CD8-positive, alpha-beta memory T cell (primary cell): ENCODE results near the gene ANGPTL1. TPM values are rescaled to one million over a fixed set of nuclear protein-coding genes. Genes with fewer than 3 reads are reported as not detected.

Source experiments
- CTCF ChIA-PET: fragments of 350-600 bp; sonication (Branson Sonifier 250); formaldehyde crosslinking; loops from one replicate; lab custom pipeline; 2021; ENCODE audit warnings: antibody characterized with exemption; lab: Charles Lee
- POLR2A ChIA-PET: fragments of 350-600 bp; sonication (Branson Sonifier 250); formaldehyde crosslinking; loops from one replicate; lab custom pipeline; 2021; ENCODE audit warnings: antibody characterized with exemption; lab: Charles Lee
- DNase-seq, 5 donors: peaks; one replicate each; pipeline versions ENCODE4 v3.0.0 to v3.0.0-alpha.2; 2020 to 2022; ENCODE audit warnings: mixed read lengths in 1 of 5
- H3K27ac ChIP-seq: one replicate; pipeline ENCODE4 v1.7.0; 2013; ENCODE audit warnings: low read depth, mild to moderate bottlenecking, low read length, moderate library complexity
- H3K27me3 ChIP-seq: 2 replicates; pipeline ENCODE4 v1.7.0; 2013; ENCODE audit warnings: low read length, mild to moderate bottlenecking; ENCODE audit not compliant: insufficient read depth, poor library complexity, severe bottlenecking
- H3K36me3 ChIP-seq: 2 replicates; pipeline ENCODE4 v1.7.0; 2013; ENCODE audit warnings: mild to moderate bottlenecking, low read length, moderate library complexity; ENCODE audit not compliant: insufficient read depth
- H3K4me1 ChIP-seq: 2 replicates; pipeline ENCODE4 v1.7.0; 2013; ENCODE audit warnings: mild to moderate bottlenecking, low read length, moderate library complexity; ENCODE audit not compliant: insufficient read depth
- H3K4me3 ChIP-seq: 2 replicates; pipeline ENCODE4 v1.7.0; 2013; ENCODE audit warnings: mild to moderate bottlenecking, low read length
- H3K9me3 ChIP-seq: 2 replicates; pipeline ENCODE4 v1.7.0; 2013; ENCODE audit warnings: mild to moderate bottlenecking, low read length
- H3K27ac Mint-ChIP-seq, 8 donors: one replicate each; pipeline ENCODE4 v1.8.0; 2020 to 2021; ENCODE audit warnings: mixed read lengths in 8 of 8, mild to moderate bottlenecking in 6 of 8, inconsistent platforms in 3 of 8, moderate library complexity in 3 of 8
- H3K27me3 Mint-ChIP-seq, 2 donors: one replicate each; pipeline ENCODE4 v1.8.0; 2020 to 2021; ENCODE audit warnings: mixed read lengths in 2 of 2, mild to moderate bottlenecking in 1 of 2, moderate library complexity in 1 of 2
- H3K36me3 Mint-ChIP-seq, 3 donors: one replicate each; pipeline ENCODE4 v1.8.0; 2020 to 2021; ENCODE audit warnings: mixed read lengths in 3 of 3, inconsistent platforms in 1 of 3, mild to moderate bottlenecking in 1 of 3
- H3K4me1 Mint-ChIP-seq, 3 donors: one replicate each; pipeline ENCODE4 v1.8.0; 2020 to 2021; ENCODE audit warnings: mixed read lengths in 3 of 3, inconsistent platforms in 1 of 3, mild to moderate bottlenecking in 1 of 3
- H3K4me3 Mint-ChIP-seq, 7 donors: one replicate each; pipeline ENCODE4 v1.8.0; 2020 to 2021; ENCODE audit warnings: mixed read lengths in 7 of 7, mild to moderate bottlenecking in 6 of 7, moderate library complexity in 4 of 7, inconsistent platforms in 2 of 7
- H3K9me3 Mint-ChIP-seq, 5 donors: one replicate each; pipeline ENCODE4 v1.8.0; 2020 to 2022; ENCODE audit warnings: mixed read lengths in 5 of 5, mild to moderate bottlenecking in 3 of 5, moderate library complexity in 2 of 5, inconsistent platforms in 1 of 5
- polyA plus RNA-seq: library from polyadenylated mRNA; unstranded; fragments of 300-500 nt; fragmentation: Illumina TruSeq; gene quantifications from one replicate; pipeline ENCODE4 v1.2.3, GENCODE V29; 2021
- total RNA-seq, 2 experiments: library from RNA; stranded (reverse); gene quantifications; one replicate each; pipeline ENCODE4 v1.2.3, GENCODE V29; 2021

Gene ANGPTL1
- total and polyA plus RNA-seq, 3 experiments from 2014 or later, result not detected

GRCh38 chr1:178821134-178821866 is 49.6 kb downstream of the ANGPTL1 start:
- peaks cover 0 to 23% of the 10 kb centered on the region in 2 donors for H3K27me3 Mint-ChIP-seq
- H3K27me3 ChIP-seq, result no peaks in the 10 kb centered on the region
- CTCF ChIA-PET, result no interaction called here
- POLR2A ChIA-PET, result no interaction called here
- DNase-seq, result no peak
- no peaks in the 10 kb centered on the region for H3K4me1 ChIP-seq
- no peaks in the 10 kb centered on the region for H3K36me3 ChIP-seq
- no peak overlapping the region for H3K27ac Mint-ChIP-seq
- peaks cover 0 to 4% (median 0%) of the 10 kb centered on the region in 5 donors for H3K9me3 Mint-ChIP-seq
- no peaks in the 10 kb centered on the region for H3K4me1 Mint-ChIP-seq
- H3K9me3 ChIP-seq, result no peaks in the 10 kb centered on the region
- H3K36me3 Mint-ChIP-seq, result peaks cover 1 to 21% (median 2%) of the 10 kb centered on the region in 3 donors
- H3K4me3 ChIP-seq, result no peak overlapping the region
- H3K27ac ChIP-seq, result no peak overlapping the region
- no peak overlapping the region for H3K4me3 Mint-ChIP-seq

- ChIA-PET CTCF (no interaction called here), POLR2A (no interaction called here)
- no peaks in the 10 kb centered on the region for H3K4me1 ChIP-seq
- peaks cover 3 to 18% of the 10 kb centered on the region in 2 donors for H3K27me3 Mint-ChIP-seq
- no peaks in the 10 kb centered on the region for H3K36me3 ChIP-seq
- no peak overlapping the region for H3K4me3 ChIP-seq
- peaks cover 2 to 17% (median 3%) of the 10 kb centered on the region in 3 donors for H3K36me3 Mint-ChIP-seq
- H3K9me3 ChIP-seq, result no peaks in the 10 kb centered on the region
- H3K27ac ChIP-seq, result no peak overlapping the region
- H3K9me3 Mint-ChIP-seq, result no peaks in the 10 kb centered on the region
- no peak overlapping the region for H3K4me3 Mint-ChIP-seq
- H3K27me3 ChIP-seq, result no peaks in the 10 kb centered on the region
- DNase-seq, result no peak
- H3K27ac Mint-ChIP-seq, result peak overlapping the region in 1 of 8 donors; percentile 75
- H3K4me1 Mint-ChIP-seq, result no peaks in the 10 kb centered on the region
These were observed 51.8 kb downstream of the ANGPTL1 start for GRCh38 chr1:178819123-178819522.

DNA sequence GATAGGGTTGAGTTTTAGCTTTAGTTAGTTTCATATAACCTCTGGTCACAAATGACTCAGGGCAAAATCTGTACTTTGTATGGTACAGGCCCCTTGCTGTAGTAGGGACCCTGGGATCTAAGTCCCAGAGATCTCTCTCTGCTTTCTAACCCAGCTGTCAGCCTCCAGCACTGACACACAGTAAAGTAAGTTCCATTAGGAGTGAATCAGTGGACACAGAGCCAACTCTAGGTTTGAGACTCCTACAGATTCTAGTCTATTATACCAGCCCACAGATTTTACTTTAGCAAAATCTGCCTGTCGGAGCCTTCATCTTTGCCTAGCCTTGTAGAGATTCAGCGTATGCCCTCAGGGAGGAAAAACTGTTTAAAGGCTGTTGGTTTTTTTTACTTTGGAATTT is 52.5 kb downstream of the ANGPTL1 start:
- no peak overlapping the region for H3K4me3 Mint-ChIP-seq
- Histone ChIP-seq H3K4me1 (no peaks in the 10 kb centered on the region), H3K9me3 (no peaks in the 10 kb centered on the region), H3K27ac (no peak overlapping the region), H3K36me3 (no peaks in the 10 kb centered on the region), H3K4me3 (no peak overlapping the region), H3K27me3 (no peaks in the 10 kb centered on the region)
- DNase-seq, result no peak
- no peak overlapping the region for H3K27ac Mint-ChIP-seq
- ChIA-PET CTCF (no interaction called here), POLR2A (no interaction called here)
- H3K9me3 Mint-ChIP-seq, result no peaks in the 10 kb centered on the region
- H3K36me3 Mint-ChIP-seq, result peaks cover 0 to 17% (median 3%) of the 10 kb centered on the region in 3 donors
- peaks cover 3 to 10% of the 10 kb centered on the region in 2 donors for H3K27me3 Mint-ChIP-seq
- H3K4me1 Mint-ChIP-seq, result no peaks in the 10 kb centered on the region

DNA sequence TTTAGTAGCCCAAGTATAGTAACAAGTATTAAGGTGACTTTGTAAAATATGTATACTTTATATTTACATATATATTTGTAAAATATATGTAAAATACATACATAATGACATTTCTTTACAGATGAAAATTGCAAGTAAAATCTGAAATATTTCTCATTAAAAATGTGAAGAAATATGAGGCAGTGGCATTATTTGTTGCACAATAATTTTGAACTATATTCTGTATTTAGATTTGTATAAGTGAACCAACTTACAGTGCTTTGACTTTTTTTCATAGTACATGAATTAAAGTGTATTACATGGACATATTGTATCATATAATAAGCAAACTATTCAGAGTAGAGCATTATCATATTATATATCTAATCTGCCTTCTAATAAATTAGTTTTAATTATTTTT is 60.3 kb downstream of the ANGPTL1 start:
- Histone ChIP-seq H3K27ac (no peak overlapping the region), H3K4me1 (no peaks in the 10 kb centered on the region), H3K27me3 (no peaks in the 10 kb centered on the region), H3K4me3 (no peak overlapping the region), H3K36me3 (no peaks in the 10 kb centered on the region), H3K9me3 (no peaks in the 10 kb centered on the region)
- ChIA-PET CTCF (no interaction called here), POLR2A (no interaction called here)
- H3K27me3 Mint-ChIP-seq, result peaks cover 6% of the 10 kb centered on the region in 2 donors
- H3K4me3 Mint-ChIP-seq, result no peak overlapping the region
- H3K4me1 Mint-ChIP-seq, result no peaks in the 10 kb centered on the region
- no peak overlapping the region for H3K27ac Mint-ChIP-seq
- no peak for DNase-seq
- H3K36me3 Mint-ChIP-seq, result peaks cover 2 to 6% (median 4%) of the 10 kb centered on the region in 3 donors
- H3K9me3 Mint-ChIP-seq, result peaks cover 0 to 3% (median under 1%) of the 10 kb centered on the region in 5 donors

DNA sequence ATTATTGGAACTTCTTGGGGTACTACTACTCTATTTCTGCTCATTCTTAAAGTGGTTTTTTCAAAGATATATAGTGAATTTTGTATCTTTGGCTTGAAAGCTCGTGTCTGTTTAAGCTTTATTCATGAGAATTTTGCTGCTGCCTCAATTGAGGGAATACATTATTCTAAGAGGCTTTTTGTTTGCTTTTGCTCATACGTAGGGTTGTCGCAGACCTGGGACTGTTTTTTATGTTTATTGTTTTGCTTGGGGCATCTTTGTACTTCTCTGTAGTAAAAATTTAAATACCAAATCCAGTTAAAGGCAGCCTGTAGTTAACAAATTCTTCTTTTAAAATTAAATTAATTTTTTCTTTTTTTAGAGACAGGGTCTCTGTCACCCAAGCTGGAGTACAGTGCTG is 62.3 kb downstream of the ANGPTL1 start:
- no peak overlapping the region for H3K4me3 ChIP-seq
- no peaks in the 10 kb centered on the region for H3K4me1 ChIP-seq
- H3K27ac Mint-ChIP-seq, result no peak overlapping the region
- DNase-seq, result no peak
- H3K9me3 ChIP-seq, result no peaks in the 10 kb centered on the region
- peaks cover 3 to 6% of the 10 kb centered on the region in 2 donors for H3K27me3 Mint-ChIP-seq
- peaks cover 2 to 7% (median 3%) of the 10 kb centered on the region in 3 donors for H3K36me3 Mint-ChIP-seq
- no peak overlapping the region for H3K4me3 Mint-ChIP-seq
- POLR2A ChIA-PET, result no interaction called here
- H3K27me3 ChIP-seq, result no peaks in the 10 kb centered on the region
- H3K9me3 Mint-ChIP-seq, result peaks cover 0 to 8% (median 1%) of the 10 kb centered on the region in 5 donors
- H3K27ac ChIP-seq, result no peak overlapping the region
- CTCF ChIA-PET, result no interaction called here
- H3K36me3 ChIP-seq, result no peaks in the 10 kb centered on the region
- H3K4me1 Mint-ChIP-seq, result no peaks in the 10 kb centered on the region

- Mint-ChIP-seq H3K4me1 (no peaks in the 10 kb centered on the region), H3K36me3 (peaks cover 1 to 7% (median 2%) of the 10 kb centered on the region in 3 donors), H3K27ac (no peak overlapping the region), H3K4me3 (no peak overlapping the region), H3K9me3 (peaks cover 0 to 8% (median 1%) of the 10 kb centered on the region in 5 donors), H3K27me3 (peaks cover 3 to 6% of the 10 kb centered on the region in 2 donors)
- H3K27ac ChIP-seq, result no peak overlapping the region
- ChIA-PET POLR2A (no interaction called here), CTCF (no interaction called here)
- DNase-seq, result no peak
- no peaks in the 10 kb centered on the region for H3K4me1 ChIP-seq
- H3K27me3 ChIP-seq, result no peaks in the 10 kb centered on the region
- no peaks in the 10 kb centered on the region for H3K9me3 ChIP-seq
- H3K36me3 ChIP-seq, result no peaks in the 10 kb centered on the region
- H3K4me3 ChIP-seq, result no peak overlapping the region
These were observed 64.1 kb downstream of the ANGPTL1 start for GRCh38 chr1:178806665-178807300.

GRCh38 chr1:178802873-178803272 is 68.0 kb downstream of the ANGPTL1 start:
- H3K9me3 ChIP-seq, result no peaks in the 10 kb centered on the region
- ChIA-PET POLR2A (no interaction called here), CTCF (no interaction called here)
- H3K9me3 Mint-ChIP-seq, result peaks cover 0 to 16% (median 1%) of the 10 kb centered on the region in 5 donors
- no peak overlapping the region for H3K4me3 Mint-ChIP-seq
- peaks cover 0 to 3% of the 10 kb centered on the region in 2 donors for H3K27me3 Mint-ChIP-seq
- H3K27ac ChIP-seq, result no peak overlapping the region
- no peak overlapping the region for H3K27ac Mint-ChIP-seq
- no peaks in the 10 kb centered on the region for H3K4me1 Mint-ChIP-seq
- no peak for DNase-seq
- H3K36me3 Mint-ChIP-seq, result peaks cover 0 to 23% (median 0%) of the 10 kb centered on the region in 3 donors
- H3K4me3 ChIP-seq, result no peak overlapping the region
- H3K4me1 ChIP-seq, result no peaks in the 10 kb centered on the region
- H3K36me3 ChIP-seq, result no peaks in the 10 kb centered on the region
- H3K27me3 ChIP-seq, result no peaks in the 10 kb centered on the region
